Measurements from ENCODE around the gene IGFBP3.

The IGFBP3 gene

DNA sequence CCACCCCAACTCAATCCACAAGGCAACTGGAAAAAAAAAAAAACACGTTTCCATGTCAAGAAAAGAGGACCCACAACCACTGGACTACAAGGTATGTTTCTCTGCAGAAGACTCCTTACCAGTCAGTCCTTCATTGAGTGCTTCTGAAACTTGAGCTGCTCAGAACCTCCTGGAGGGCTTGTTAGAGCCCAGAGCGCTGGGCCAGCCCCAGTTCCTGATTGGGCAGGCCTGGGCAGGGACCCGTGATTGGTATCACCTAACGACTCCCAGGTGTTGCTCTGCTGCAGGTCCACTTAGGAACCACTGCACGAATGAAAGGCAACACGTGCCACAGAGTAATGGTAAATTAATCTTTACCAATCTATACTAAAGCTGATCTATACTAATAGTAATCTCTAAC lies 47.7 kb downstream of the IGFBP3 start:
- Histone ChIP-seq H3K9ac (ENCODE audit: low read length) (no peak overlapping the region), H3K27me3 (ENCODE audit: control insufficient read depth, insufficient read depth, low read length) (no peaks in the 10 kb centered on the region), H3K4me3 (ENCODE audit: low read length) (no peak overlapping the region), H3K4me1 (ENCODE audit: control insufficient read depth, insufficient read depth, low read length) (no peaks in the 10 kb centered on the region), H3K36me3 (ENCODE audit: control insufficient read depth, insufficient read depth, low read length) (no peaks in the 10 kb centered on the region), H3K27ac (ENCODE audit: low read depth, low read length) (no peak overlapping the region)

DNA sequence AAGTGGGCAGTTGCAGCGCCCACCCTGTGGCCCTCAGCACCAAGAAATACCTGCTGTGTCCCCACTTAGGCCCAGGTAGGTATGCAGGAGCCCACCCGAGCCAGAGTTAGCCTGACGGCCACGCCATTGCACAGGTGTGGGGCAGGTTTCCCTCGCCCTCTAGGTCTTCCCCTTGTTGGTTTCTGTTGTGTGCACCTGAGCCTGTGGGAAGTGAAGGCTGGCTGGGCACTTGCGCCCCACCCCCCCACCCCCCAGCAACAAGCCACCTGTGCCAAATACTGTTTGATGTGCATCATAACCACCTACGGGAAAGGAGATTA lies 48.1 kb downstream of the IGFBP3 start, which contains the start of gene CCDC201:
Gene CCDC201 (minus strand): TSS at position 48 of the 320 bp plus-strand sequence. CDS start 75 bp downstream, outside the sequence.
- Histone ChIP-seq H3K27me3 (ENCODE audit: control insufficient read depth, insufficient read depth, low read length) (no peaks in the 10 kb centered on the region), H3K36me3 (ENCODE audit: control insufficient read depth, insufficient read depth, low read length) (no peaks in the 10 kb centered on the region), H3K4me3 (ENCODE audit: low read length) (no peak within 1 kb of the TSS), H3K9ac (ENCODE audit: low read length) (no peak within 1 kb of the TSS), H3K4me1 (ENCODE audit: control insufficient read depth, insufficient read depth, low read length) (no peaks in the 10 kb centered on the region), H3K27ac (ENCODE audit: low read depth, low read length) (no peak within 1 kb of the TSS)

DNA sequence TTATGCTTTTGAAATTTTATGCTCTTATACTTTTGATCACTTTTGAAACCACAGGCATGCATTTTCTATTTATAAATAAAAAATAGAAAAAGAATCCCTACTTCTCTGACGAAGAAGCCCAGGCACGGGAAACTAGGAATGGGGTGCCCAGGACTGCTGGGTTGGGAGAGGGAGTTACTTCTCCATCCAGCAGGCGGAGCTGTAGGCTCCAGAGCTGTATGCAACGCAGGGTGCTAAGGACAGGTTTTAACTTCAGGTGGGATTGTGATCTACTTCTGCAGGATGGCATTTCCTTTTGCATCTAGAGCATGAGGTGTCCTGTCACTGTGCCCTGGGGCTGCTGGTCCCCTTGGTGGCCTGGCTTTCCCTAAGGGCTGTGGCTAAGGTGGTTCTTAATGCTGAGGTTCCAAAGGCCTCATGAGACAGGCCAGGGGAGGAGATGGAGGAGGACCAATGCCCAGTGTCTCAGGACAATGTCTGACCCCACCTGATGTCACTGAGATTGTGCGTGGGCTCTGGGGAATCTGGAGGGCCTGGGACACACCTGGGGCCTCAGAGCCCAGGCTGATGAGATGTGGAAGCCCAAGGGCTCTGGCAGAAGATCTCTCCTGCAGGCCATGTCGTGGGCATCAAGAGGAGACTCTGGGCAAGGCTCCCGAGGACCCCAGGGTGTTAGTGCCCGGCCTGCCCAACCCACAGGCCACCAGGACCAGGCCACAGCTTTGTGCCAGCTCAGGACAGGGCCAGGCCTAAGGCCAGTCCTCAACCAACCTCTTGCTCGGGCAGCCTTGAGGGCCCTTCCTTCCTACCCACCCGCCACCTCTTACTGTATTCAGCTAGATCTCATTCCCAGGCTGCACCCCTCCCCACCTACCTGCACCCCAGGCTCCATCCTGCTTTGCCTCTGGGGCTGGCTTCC lies 48.7 kb downstream of the IGFBP3 start:
- no peak overlapping the region for H3K27ac ChIP-seq (ENCODE audit: low read depth, low read length)
- no peaks in the 10 kb centered on the region for H3K4me1 ChIP-seq (ENCODE audit: control insufficient read depth, insufficient read depth, low read length)
- H3K4me3 ChIP-seq (ENCODE audit: low read length) = no peak overlapping the region
- no peaks in the 10 kb centered on the region for H3K36me3 ChIP-seq (ENCODE audit: control insufficient read depth, insufficient read depth, low read length)
- H3K9ac ChIP-seq (ENCODE audit: low read length) = no peak overlapping the region
- H3K27me3 ChIP-seq (ENCODE audit: control insufficient read depth, insufficient read depth, low read length) = no peaks in the 10 kb centered on the region

DNA sequence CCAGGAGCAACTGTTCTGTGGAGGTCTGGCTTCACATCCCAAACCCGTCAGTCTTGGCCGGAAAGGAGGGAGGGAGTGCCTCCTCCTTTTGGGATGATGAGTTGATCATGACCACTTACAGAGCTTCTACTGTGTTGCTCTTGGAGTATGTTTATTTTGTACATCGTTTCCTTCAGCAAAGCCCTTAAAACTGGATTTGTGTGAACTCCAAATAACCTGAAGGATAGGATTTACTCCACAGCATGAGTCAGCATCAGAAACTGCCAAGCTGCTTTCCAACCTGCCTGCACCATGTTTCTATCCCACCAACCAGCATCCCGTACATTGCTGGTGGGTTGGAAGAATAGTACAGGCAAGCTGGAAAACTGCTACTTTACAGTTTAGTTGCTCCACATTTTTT lies 51.6 kb downstream of the IGFBP3 start:
- H3K27ac ChIP-seq (ENCODE audit: low read depth, low read length) = no peak overlapping the region
- H3K36me3 ChIP-seq (ENCODE audit: control insufficient read depth, insufficient read depth, low read length) = no peaks in the 10 kb centered on the region
- H3K9ac ChIP-seq (ENCODE audit: low read length) = no peak overlapping the region
- no peak overlapping the region for H3K4me3 ChIP-seq (ENCODE audit: low read length)
- H3K27me3 ChIP-seq (ENCODE audit: control insufficient read depth, insufficient read depth, low read length) = no peaks in the 10 kb centered on the region
- no peaks in the 10 kb centered on the region for H3K4me1 ChIP-seq (ENCODE audit: control insufficient read depth, insufficient read depth, low read length)

DNA sequence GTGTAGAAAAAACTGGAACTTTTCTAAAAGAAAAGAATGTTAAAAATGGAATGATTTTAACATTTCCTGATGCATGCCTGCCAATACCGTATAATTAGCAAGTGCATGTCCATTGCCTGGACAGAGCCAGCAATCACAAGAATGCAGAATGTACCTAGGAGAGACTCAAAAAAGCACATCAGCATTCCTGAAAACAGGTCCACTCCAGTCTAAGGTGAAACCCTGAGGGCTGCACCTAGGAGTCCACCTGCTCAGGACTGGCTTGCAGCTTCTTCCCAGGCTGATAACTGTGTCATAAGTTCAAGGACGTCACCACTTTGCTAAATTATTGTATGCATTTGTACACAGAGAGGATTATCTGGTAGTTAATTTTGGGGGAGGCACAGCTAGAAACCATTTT lies 53.6 kb downstream of the IGFBP3 start:
- H3K36me3 ChIP-seq (ENCODE audit: control insufficient read depth, insufficient read depth, low read length) = no peaks in the 10 kb centered on the region
- H3K4me1 ChIP-seq (ENCODE audit: control insufficient read depth, insufficient read depth, low read length) = no peaks in the 10 kb centered on the region
- H3K4me3 ChIP-seq (ENCODE audit: low read length) = no peak overlapping the region
- no peaks in the 10 kb centered on the region for H3K27me3 ChIP-seq (ENCODE audit: control insufficient read depth, insufficient read depth, low read length)
- H3K27ac ChIP-seq (ENCODE audit: low read depth, low read length) = no peak overlapping the region
- no peak overlapping the region for H3K9ac ChIP-seq (ENCODE audit: low read length)

DNA sequence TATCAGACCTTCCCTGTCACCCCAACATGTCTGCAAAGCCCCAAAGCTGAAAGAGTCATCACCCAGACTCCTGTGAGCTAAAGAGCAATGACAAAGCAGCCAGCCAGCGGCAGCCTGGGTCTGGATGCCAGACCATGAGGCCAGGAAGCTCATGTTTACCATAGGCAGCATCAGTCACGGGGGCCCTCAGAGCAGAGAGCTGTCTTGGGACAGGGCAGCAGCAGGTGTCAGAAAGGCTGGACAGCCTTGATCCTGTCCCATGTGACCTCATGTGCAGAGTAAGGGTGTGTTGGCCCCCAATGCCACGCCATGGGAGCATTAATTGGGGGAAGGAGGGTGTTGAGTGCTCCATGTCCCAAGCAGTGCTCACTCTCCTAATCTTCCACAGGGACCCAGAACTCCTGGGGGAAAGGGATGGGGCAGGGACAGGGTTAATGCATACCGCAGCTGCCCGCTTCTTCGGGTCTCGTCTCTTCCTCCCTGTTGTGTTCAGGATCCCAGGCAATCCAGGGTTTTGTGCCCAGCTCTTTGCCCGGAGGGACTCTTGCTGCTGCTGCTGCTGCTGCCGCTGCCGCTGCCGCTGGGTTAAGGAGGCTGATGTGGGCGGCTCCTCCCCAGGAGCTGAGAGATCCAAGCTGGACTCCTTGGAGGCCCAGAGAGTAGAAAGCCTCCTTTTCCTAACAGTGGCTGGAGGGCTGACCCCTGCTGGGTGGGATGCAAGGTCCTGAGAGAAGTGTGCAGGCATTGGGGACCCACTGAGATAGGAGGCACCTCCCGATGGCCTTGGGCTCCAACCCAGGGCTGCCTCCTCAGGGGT lies 55.3 kb downstream of the IGFBP3 start:
- Histone ChIP-seq H3K27ac (ENCODE audit: low read depth, low read length) (no peak overlapping the region), H3K27me3 (ENCODE audit: control insufficient read depth, insufficient read depth, low read length) (no peaks in the 10 kb centered on the region), H3K4me1 (ENCODE audit: control insufficient read depth, insufficient read depth, low read length) (no peaks in the 10 kb centered on the region), H3K36me3 (ENCODE audit: control insufficient read depth, insufficient read depth, low read length) (no peaks in the 10 kb centered on the region), H3K9ac (ENCODE audit: low read length) (no peak overlapping the region), H3K4me3 (ENCODE audit: low read length) (no peak overlapping the region)

DNA sequence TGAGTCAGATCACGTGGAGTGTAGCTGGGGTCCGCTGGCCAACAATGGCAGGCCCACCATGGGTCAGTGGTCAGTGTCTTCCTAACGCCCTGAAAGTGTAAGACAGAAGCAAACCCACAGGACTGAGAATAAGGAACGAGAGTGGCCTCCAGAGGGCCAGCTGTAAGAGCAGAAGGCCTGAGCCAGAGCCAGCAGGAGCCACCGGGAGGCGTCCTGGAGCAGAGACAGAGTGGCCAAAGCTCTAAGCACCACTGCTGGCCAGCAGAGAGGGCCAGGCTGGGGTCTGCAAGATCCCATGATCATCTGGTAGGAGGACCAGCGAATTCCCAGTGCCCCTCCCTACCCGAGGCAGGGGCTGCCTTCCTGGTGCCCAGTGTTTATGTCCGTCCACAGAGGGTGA lies 57.4 kb downstream of the IGFBP3 start:
- no peak overlapping the region for H3K9ac ChIP-seq (ENCODE audit: low read length)
- H3K36me3 ChIP-seq (ENCODE audit: control insufficient read depth, insufficient read depth, low read length) = no peaks in the 10 kb centered on the region
- H3K4me1 ChIP-seq (ENCODE audit: control insufficient read depth, insufficient read depth, low read length) = no peaks in the 10 kb centered on the region
- H3K27ac ChIP-seq (ENCODE audit: low read depth, low read length) = no peak overlapping the region
- H3K27me3 ChIP-seq (ENCODE audit: control insufficient read depth, insufficient read depth, low read length) = no peaks in the 10 kb centered on the region
- no peak overlapping the region for H3K4me3 ChIP-seq (ENCODE audit: low read length)

All from rectal smooth muscle tissue (tissue), 1 donor.